T-helper 1 cell treated with Interleukin-12 subunit alpha and Interleukin-12 subunit beta and Interleukin-4 antibody, amounts not matched to agents 30 μg/mL and 1 μg/mL, for 36 hours (primary cell): ENCODE measurements around the gene RPTOR.

Source experiments
- H3K27ac Mint-ChIP-seq: one replicate; pipeline ENCODE4 v1.8.0; 2021; ENCODE audit warnings: mild to moderate bottlenecking, mixed read lengths
- H3K27me3 Mint-ChIP-seq: one replicate; pipeline ENCODE4 v1.8.0; 2021; ENCODE audit warnings: low read depth, mixed read lengths
- H3K36me3 Mint-ChIP-seq: one replicate; pipeline ENCODE4 v1.8.0; 2021; ENCODE audit warnings: low read depth, mixed read lengths
- H3K4me1 Mint-ChIP-seq: one replicate; pipeline ENCODE4 v1.8.0; 2021; ENCODE audit warnings: low read depth, mixed read lengths
- H3K4me3 Mint-ChIP-seq: one replicate; pipeline ENCODE4 v1.8.0; 2021; ENCODE audit warnings: mild to moderate bottlenecking, moderate library complexity, mixed read lengths
- H3K9me3 Mint-ChIP-seq: one replicate; pipeline ENCODE4 v1.8.0; 2021; ENCODE audit warnings: mixed read lengths

The RPTOR gene

DNA sequence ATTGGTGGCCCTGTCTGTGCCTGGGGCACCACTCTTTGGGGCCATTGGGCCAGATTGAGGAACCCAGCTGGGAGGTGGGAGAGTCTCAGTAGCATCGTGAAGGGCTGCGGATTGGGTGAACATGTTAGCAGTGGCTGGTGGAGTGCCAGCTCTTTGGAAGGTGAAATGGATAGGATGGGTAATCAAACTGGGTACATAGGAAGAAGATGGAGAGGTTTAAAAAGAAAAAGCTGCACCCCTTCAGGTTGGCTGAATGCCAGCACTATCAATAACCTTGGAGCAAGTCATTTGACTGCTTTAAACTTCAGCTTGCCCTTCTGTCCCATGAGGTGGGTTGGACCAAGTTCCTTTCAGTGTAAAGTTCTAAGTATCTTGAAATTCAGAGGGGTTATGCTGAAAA is 95.0 kb downstream of the RPTOR start:
- H3K9me3 Mint-ChIP-seq: no peaks in the 10 kb centered on the region
- H3K4me3 Mint-ChIP-seq: no peak overlapping the region
- no peak overlapping the region for H3K27ac Mint-ChIP-seq
- H3K27me3 Mint-ChIP-seq: no peaks in the 10 kb centered on the region
- H3K36me3 Mint-ChIP-seq: peaks cover 27% of the 10 kb centered on the region
- H3K4me1 Mint-ChIP-seq: peaks cover 48% of the 10 kb centered on the region

DNA sequence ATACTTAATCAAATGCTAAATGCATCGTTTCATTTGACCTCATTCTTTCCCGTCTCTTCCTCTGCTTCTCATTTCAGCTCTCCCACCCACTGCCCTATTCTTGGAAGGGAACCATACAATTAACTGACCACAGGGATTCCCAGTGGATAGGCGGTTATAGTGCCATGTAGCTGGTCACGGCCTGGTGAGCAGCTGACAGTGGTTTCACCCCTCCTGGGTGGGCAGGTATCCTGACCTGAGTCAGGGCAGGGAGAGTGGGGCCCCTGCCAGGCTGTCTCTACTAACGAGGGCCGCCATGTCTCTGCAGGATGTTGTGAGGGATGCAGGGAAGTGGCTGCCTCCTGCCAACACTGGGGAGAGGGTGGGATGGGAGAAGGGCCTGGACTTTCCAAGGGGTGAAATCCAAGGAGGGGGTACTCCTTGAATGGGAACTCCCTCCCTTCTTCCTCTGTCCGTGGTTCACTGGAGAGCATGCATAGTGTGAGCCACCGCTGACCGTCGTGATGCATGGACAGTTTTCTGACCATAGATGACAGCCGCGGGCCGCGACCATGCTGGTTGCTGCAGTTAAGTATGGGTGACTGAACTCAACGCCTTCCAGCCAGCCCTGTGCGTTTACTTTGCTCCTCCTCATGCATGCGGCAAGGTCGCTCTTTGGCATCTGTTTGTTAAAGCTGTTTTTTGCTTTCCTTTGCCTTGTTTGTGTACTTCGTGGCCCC is 95.9 kb downstream of the RPTOR start:
- Mint-ChIP-seq H3K4me3 (no peak overlapping the region), H3K4me1 (peaks cover 46% of the 10 kb centered on the region), H3K27me3 (no peaks in the 10 kb centered on the region), H3K36me3 (peaks cover 28% of the 10 kb centered on the region), H3K27ac (no peak overlapping the region), H3K9me3 (no peaks in the 10 kb centered on the region)

DNA sequence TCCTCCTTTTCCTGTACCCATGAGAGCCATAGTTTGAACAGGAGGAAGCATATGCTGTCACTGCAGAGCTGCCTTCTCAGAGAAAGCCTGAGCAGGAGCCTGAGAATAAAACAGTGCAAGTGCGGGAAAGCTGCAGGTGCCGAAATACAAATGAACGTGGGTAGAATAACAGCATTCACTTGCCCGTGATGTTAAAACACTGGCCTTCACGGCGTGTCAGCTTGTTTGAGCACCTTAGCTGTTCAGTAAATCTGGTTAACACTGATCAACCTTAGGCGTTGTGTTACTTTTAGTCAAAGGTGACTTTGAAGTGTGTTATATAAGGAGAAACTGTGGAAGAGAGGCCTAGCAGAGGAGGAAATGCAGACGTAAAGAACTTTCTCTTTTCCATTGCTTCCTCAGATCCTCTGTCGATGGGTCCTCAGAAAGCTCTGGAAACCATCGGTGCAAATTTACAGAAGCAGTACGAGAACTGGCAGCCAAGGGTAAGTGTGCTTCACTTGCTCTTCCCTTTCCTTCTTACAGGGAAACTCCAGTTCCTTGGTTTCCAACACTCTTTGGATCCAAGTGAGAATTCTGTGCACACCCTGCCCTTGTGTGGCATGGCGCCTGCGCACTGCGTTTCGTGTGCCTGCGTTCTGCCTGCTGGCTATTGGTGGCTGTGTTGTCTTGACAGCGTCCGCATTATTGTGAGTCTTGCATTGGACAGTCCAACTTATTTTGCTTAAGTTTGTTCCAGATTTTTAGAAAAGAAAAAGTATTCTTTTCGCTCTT is 98.9 kb downstream of the RPTOR start:
- Mint-ChIP-seq H3K36me3 (peaks cover 31% of the 10 kb centered on the region), H3K27me3 (no peaks in the 10 kb centered on the region), H3K27ac (peak overlapping the region; percentile 67), H3K4me1 (peaks cover 45% of the 10 kb centered on the region), H3K4me3 (peak overlapping the region; percentile 70), H3K9me3 (no peaks in the 10 kb centered on the region)

DNA sequence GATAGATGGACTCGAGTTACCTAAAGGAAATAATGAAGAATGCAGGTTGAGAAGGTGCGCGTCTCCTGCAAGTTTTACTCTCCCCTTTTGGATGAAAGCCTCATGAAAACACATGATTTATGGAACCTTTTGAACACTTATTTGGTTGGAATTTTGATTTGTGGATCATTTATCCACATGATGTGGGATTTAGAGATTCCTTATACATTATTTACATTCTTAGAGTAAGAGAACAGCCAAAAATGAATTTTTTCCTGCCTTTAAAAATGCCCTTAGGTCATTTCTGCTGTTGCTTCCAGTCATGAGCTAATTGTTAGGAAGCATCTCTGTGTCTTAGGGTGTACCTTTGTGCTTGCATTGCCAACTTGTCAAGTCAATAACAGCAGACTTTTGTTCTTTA is 99.9 kb downstream of the RPTOR start:
- Mint-ChIP-seq H3K36me3 (peaks cover 31% of the 10 kb centered on the region), H3K4me3 (peak overlapping the region; percentile 67), H3K27me3 (no peaks in the 10 kb centered on the region), H3K4me1 (peaks cover 47% of the 10 kb centered on the region), H3K9me3 (no peaks in the 10 kb centered on the region), H3K27ac (peak overlapping the region; percentile 76)

DNA sequence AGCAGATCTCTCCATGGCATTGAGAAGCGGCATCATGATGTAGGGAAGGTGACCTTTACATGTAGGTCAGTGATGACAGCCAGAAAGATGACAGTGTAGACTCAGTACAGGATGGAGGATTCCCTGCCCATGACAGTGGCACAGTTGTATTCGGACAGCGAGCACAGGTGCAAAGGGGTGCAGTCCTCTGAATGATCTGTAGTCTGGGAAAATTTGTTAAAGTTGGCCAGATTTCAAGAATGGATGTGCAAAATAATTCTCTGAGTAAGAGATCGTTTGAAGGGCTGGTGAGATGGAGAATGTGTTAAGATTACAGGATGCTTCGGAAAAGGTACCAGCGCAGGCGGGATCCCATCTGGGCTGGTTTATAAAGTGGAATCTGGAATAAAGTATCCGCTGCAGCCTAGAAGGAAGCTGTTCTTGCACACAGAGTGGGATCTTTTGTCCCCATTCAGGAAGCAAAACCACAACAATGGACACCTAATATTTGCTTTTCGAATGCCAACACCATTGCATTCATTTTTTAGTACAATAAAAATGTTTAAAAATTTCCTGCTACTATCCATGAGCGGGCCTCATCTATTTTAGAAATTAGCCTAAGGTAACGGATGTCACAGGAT is 101.2 kb downstream of the RPTOR start:
- Mint-ChIP-seq H3K4me1 (peaks cover 56% of the 10 kb centered on the region), H3K36me3 (peaks cover 36% of the 10 kb centered on the region), H3K27me3 (no peaks in the 10 kb centered on the region), H3K9me3 (peaks cover under 1% of the 10 kb centered on the region), H3K27ac (no peak overlapping the region), H3K4me3 (peak overlapping the region; percentile 3)

DNA sequence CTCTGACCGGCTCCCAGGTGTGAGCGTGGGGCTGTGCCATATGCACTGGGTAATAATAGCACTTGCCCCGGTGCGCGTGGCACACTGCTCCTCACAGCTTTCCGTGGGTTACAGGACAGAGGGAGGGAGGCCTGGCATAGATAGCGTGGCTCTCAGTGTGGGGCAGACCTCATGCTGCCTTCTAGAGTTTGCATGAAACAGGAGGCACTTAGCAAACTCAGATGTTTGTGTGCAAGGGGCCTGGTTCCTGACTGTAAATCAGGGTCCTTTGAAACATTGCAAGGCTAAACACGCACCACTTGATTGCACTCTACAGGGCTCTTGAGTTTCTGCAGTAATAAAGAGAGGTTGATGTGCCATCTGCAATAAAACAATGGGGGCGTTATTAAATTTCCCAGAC is 101.7 kb downstream of the RPTOR start:
- Mint-ChIP-seq H3K27ac (no peak overlapping the region), H3K36me3 (peaks cover 37% of the 10 kb centered on the region), H3K4me3 (no peak overlapping the region), H3K4me1 (peaks cover 60% of the 10 kb centered on the region), H3K9me3 (peaks cover 3% of the 10 kb centered on the region), H3K27me3 (no peaks in the 10 kb centered on the region)

DNA sequence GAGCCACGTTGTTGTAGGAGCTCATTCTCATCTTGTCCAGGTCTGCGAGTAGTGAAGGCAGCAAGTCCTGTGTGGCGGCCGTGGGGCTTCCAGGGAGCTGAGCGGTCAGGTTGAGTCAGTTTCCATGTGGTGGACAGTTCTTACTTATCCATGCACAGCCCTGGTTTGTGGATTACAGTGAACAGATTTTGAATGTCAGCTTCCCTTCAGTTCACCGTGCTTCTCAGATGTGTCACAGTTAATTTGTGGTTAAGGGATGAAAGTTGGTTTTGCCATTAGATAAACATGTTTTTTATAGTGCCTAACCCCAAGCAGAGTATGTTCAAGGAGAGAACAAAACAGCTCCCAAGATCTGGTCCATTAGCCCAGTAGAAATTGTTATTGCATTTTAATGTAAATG is 103.1 kb downstream of the RPTOR start:
- Mint-ChIP-seq H3K27ac (peak overlapping the region; percentile 58), H3K36me3 (peaks cover 43% of the 10 kb centered on the region), H3K4me1 (peaks cover 67% of the 10 kb centered on the region), H3K4me3 (peak overlapping the region; percentile 5), H3K9me3 (peaks cover 4% of the 10 kb centered on the region), H3K27me3 (no peaks in the 10 kb centered on the region)

DNA sequence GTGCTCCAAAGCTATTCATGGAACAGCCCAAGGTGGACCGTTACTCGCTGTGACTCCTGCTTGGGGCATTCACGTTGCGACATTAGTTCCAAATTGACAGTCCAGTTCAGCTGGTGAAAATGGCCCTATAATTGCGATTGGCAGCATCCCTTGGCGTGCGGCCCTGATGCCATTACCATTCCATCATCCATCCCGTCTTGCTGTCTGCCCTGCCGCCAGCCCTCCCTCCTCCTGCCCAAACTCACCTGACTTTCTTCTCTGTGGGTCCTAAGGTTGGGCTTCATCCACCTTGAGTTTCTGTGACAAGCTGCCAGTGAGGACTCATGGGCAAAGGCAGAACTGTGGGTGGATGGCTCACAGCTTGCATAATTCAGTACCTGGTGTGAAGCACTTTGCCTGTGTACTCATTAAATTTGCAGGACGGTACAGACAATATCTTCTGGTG is 104.6 kb downstream of the RPTOR start:
- peaks cover 61% of the 10 kb centered on the region for H3K4me1 Mint-ChIP-seq
- H3K9me3 Mint-ChIP-seq: peaks cover 8% of the 10 kb centered on the region
- H3K27ac Mint-ChIP-seq: peak overlapping the region; percentile 91
- no peaks in the 10 kb centered on the region for H3K27me3 Mint-ChIP-seq
- peak overlapping the region; percentile 57 for H3K4me3 Mint-ChIP-seq
- H3K36me3 Mint-ChIP-seq: peaks cover 44% of the 10 kb centered on the region

DNA sequence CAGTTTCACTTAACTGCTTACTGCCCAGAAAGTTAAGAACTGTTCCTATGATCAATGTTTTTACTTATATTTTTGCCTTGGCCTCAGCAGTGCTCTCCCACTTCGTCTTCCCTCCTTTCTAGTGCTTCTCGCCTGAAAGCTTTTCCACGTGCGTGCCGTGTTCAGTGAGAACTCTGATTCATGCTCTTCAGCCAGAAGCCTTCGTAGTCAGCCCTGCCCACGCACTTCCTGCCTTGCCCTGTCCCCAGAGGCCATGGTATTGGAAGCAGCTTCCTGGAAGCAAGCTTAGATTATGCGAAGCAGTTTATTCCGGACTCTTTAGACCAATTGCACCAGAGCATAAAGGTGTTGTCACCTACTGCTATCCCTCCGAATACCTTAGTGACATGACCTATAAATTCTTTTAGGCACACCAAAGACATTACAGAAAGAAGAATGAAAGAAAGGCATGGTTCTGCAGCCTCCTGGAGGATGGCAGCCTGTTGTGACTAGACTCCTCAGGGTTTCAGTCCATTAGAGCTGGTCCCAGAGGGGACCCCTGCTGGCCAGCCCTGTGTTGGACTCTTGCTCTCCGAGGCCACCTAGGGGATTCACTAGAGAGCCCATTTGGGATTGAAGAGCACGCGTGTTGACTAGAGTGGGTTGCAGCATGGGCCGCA is 105.2 kb downstream of the RPTOR start:
- Mint-ChIP-seq H3K9me3 (peaks cover 8% of the 10 kb centered on the region), H3K4me3 (peak overlapping the region; percentile 57), H3K36me3 (peaks cover 40% of the 10 kb centered on the region), H3K27me3 (no peaks in the 10 kb centered on the region), H3K4me1 (peaks cover 57% of the 10 kb centered on the region), H3K27ac (peak overlapping the region; percentile 91)

DNA sequence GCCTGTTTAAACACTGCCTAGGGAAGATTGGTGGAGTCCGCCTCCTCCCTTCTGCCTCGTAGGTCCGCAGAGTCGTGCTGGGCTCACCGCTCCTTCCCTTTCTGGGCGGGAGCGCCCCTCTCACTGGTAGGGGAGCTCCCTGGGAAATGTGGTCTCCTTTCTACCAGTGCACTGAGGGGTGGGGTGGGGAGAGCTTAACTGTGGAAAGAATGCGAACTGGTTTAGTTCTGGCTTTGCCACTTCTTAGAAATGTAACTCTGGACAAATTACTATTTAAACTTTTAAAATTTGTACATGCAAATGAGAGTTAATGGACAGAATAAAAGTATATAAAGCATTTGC is 105.7 kb downstream of the RPTOR start:
- H3K27ac Mint-ChIP-seq: peak overlapping the region; percentile 91
- H3K9me3 Mint-ChIP-seq: peaks cover 8% of the 10 kb centered on the region
- H3K4me3 Mint-ChIP-seq: no peak overlapping the region
- H3K4me1 Mint-ChIP-seq: peaks cover 54% of the 10 kb centered on the region
- H3K36me3 Mint-ChIP-seq: peaks cover 39% of the 10 kb centered on the region
- H3K27me3 Mint-ChIP-seq: no peaks in the 10 kb centered on the region

DNA sequence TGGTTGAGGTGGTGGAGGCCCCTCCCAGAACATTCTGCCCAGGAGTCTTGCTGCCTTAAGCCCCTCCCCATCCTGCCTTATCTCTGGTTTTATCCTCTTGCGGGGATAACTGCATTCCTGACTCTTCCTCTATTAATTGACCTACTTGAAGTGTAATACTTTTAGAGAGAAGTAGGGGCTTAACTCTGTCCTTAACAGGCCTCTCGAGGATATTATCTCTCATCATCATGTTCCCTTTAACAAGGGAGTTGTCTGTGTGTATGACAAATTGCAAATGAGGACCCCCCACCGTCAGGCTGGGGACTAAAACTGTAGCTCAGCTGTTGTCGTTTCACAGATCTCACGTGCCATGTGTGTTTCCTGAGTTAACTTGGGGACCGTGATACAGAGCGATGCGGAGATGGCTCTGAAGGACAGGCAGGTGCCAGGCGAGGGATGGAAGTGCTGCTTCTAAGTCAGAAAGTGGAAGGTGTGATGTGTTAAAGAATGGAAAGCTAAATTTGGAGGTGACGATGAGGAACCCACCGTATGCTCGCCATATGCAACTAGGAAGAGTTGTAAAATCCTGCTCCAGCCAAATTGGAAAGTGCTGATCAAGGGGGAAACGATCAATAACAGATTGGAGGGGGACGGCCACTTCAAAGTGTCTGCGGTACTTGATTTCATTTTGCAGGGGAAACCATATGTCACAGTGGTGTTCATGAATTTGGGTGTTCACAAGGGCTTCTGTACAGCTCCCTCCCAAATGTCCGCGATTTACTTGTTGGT is 106.3 kb downstream of the RPTOR start:
- Mint-ChIP-seq H3K4me1 (peaks cover 49% of the 10 kb centered on the region), H3K9me3 (peaks cover 8% of the 10 kb centered on the region), H3K36me3 (peaks cover 35% of the 10 kb centered on the region), H3K27ac (peak overlapping the region; percentile 77), H3K27me3 (no peaks in the 10 kb centered on the region), H3K4me3 (no peak overlapping the region)

DNA sequence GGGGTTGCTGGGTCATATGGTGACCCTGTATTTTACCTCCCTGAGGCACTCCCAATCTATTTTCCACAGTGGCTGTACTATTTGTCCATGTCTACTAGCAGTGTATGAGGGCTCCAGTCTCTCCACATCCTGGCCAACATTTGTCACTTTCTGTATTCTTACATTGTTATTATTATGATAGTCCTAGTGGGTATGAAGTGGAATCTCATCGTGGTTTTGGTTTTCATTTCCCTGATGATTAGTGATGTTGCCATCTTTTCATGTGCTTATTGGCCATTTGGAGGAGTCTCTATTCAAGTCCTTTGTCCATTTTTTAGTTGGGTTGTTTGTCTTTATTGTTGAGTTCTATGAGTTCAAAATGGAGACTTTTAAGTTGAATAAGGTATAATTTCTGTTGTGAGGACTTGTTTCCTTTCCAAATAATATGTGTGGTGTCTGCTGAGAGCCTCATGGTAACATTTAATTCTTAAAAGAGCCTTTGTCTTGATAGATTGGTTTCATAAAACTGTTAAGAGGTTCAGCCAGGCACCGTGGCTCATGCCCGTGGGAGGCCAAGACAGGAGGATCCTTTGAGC is 108.2 kb downstream of the RPTOR start:
- Mint-ChIP-seq H3K27ac (peak overlapping the region; percentile 33), H3K4me1 (peaks cover 45% of the 10 kb centered on the region), H3K36me3 (peaks cover 36% of the 10 kb centered on the region)

DNA sequence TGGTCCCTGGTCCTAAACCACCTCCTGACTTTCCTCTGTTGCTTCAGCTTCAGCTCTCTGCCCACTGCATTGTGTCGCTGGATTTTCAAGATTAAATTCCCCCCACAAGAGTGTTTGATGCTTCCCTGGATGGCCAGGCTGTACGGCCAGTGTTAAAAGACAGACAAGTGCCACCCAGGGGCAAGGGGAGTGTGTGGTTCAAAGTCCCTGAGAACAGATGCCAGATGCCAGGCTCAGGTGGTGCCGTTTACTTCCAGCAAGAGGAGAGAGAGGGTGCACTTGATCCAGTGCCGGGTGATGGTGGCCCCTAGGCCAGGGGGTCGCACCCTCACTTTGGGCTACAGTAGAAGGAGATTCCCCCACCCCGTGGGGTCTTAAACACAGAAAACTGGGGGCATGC is 109.2 kb downstream of the RPTOR start:
- Mint-ChIP-seq H3K27ac (no peak overlapping the region), H3K27me3 (no peaks in the 10 kb centered on the region), H3K4me1 (peaks cover 40% of the 10 kb centered on the region), H3K36me3 (peaks cover 42% of the 10 kb centered on the region), H3K9me3 (peaks cover 23% of the 10 kb centered on the region), H3K4me3 (no peak overlapping the region)

More for the DNA sequence above, 108.2 kb downstream of the RPTOR start:
- Mint-ChIP-seq H3K4me3 (no peak overlapping the region), H3K9me3 (peaks cover 14% of the 10 kb centered on the region), H3K27me3 (no peaks in the 10 kb centered on the region)

DNA sequence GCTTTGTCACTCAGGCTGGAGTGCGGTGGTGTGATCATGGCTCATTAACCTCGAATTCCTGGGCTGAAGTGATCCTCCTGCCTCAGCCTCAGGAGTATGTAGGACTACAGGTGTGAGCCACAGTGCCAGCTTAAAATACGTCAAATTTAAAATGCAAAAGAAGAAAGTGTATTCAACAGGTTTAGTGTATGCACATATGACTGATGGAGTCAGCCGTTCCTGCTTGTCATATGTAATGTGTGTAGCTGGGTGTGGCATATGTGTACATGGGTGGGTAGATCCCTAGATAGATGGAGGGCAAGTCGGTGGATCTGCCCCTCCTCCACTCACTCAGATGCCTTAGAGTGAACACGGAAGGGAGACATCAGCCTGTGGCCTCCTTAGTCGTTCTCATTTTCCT is 111.0 kb downstream of the RPTOR start:
- Mint-ChIP-seq H3K27me3 (no peaks in the 10 kb centered on the region), H3K9me3 (peaks cover 23% of the 10 kb centered on the region), H3K27ac (no peak overlapping the region), H3K4me3 (no peak overlapping the region), H3K4me1 (peaks cover 30% of the 10 kb centered on the region), H3K36me3 (peaks cover 35% of the 10 kb centered on the region)
